Measurements from ENCODE around the gene SHISA6.
"Not testable (repeated sequence)": the region's sequence is repeated elsewhere in the genome, so short reads cannot be mapped to it uniquely, and the experiment has no call there.

SHISA6 gene

GRCh38 chr17:11303773-11304394 lies 62.9 kb downstream of the SHISA6 start:
- no peak for DNase-seq

GRCh38 chr17:11304568-11304967 lies 63.6 kb downstream of the SHISA6 start:
- DNase-seq, result no peak

- DNase-seq, result no peak
Observed at GRCh38 chr17:11305524-11305923, 64.5 kb downstream of the SHISA6 start.

- no peak for DNase-seq
Observed at GRCh38 chr17:11308531-11308930, 67.5 kb downstream of the SHISA6 start.

GRCh38 chr17:11309033-11309432 lies 68.0 kb downstream of the SHISA6 start:
- no peak for DNase-seq

GRCh38 chr17:11309850-11310249 lies 68.8 kb downstream of the SHISA6 start:
- no peak for DNase-seq

GRCh38 chr17:11316451-11316850 lies 75.4 kb downstream of the SHISA6 start:
- DNase-seq, result not testable (repeated sequence)

- DNase-seq, result no peak
Observed at GRCh38 chr17:11318207-11318606, 77.2 kb downstream of the SHISA6 start.

- DNase-seq, result no peak
Observed at GRCh38 chr17:11319894-11320293, 78.9 kb downstream of the SHISA6 start.

- DNase-seq, result no peak
Observed at GRCh38 chr17:11324021-11324420, 83.0 kb downstream of the SHISA6 start.

- DNase-seq, result no peak
Observed at GRCh38 chr17:11324846-11325420, 83.9 kb downstream of the SHISA6 start.

GRCh38 chr17:11326492-11326891 lies 85.5 kb downstream of the SHISA6 start:
- DNase-seq, result no peak

- DNase-seq, result no peak
Observed at GRCh38 chr17:11328770-11329169, 87.8 kb downstream of the SHISA6 start.

- no peak for DNase-seq
Observed at GRCh38 chr17:11330006-11330405, 89.0 kb downstream of the SHISA6 start.

- DNase-seq, result no peak
Observed at GRCh38 chr17:11330826-11331225, 89.8 kb downstream of the SHISA6 start.

- DNase-seq, result no peak
Observed at GRCh38 chr17:11331547-11332513, 90.8 kb downstream of the SHISA6 start.

- no peak for DNase-seq
Observed at GRCh38 chr17:11332706-11333105, 91.7 kb downstream of the SHISA6 start.

GRCh38 chr17:11334493-11334892 lies 93.5 kb downstream of the SHISA6 start:
- no peak for DNase-seq

- DNase-seq, result no peak
Observed at GRCh38 chr17:11336290-11336689, 95.3 kb downstream of the SHISA6 start.

GRCh38 chr17:11340803-11341202 lies 99.8 kb downstream of the SHISA6 start:
- no peak for DNase-seq

- no peak for DNase-seq
Observed at GRCh38 chr17:11342138-11342537, 101.1 kb downstream of the SHISA6 start.

GRCh38 chr17:11349106-11349505 lies 108.1 kb downstream of the SHISA6 start:
- DNase-seq, result no peak

- no peak for DNase-seq
Observed at GRCh38 chr17:11351479-11351878, 110.5 kb downstream of the SHISA6 start.

GRCh38 chr17:11353601-11354000 lies 112.6 kb downstream of the SHISA6 start:
- no peak for DNase-seq

Measured in CD4-positive, alpha-beta T cell treated with Interleukin-17A for 4 hours (primary cell).